HG03558 (cell line): ENCODE measurements around the gene METTL22.
A peak's percentile ranks its signal among the peaks of the same experiment; 100 is the strongest.

Experiments used
- ATAC-seq: cut with Tn5 transposase; IDR thresholded peaks from one replicate; pipeline ENCODE4 v1.9.1; 2021; ENCODE audit warnings: moderate number of reproducible peaks; ENCODE audit not compliant: unreplicated experiment; ENCODE audit errors: extremely low read depth

METTL22 gene, protein sequence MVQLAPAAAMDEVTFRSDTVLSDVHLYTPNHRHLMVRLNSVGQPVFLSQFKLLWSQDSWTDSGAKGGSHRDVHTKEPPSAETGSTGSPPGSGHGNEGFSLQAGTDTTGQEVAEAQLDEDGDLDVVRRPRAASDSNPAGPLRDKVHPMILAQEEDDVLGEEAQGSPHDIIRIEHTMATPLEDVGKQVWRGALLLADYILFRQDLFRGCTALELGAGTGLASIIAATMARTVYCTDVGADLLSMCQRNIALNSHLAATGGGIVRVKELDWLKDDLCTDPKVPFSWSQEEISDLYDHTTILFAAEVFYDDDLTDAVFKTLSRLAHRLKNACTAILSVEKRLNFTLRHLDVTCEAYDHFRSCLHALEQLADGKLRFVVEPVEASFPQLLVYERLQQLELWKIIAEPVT

DNA sequence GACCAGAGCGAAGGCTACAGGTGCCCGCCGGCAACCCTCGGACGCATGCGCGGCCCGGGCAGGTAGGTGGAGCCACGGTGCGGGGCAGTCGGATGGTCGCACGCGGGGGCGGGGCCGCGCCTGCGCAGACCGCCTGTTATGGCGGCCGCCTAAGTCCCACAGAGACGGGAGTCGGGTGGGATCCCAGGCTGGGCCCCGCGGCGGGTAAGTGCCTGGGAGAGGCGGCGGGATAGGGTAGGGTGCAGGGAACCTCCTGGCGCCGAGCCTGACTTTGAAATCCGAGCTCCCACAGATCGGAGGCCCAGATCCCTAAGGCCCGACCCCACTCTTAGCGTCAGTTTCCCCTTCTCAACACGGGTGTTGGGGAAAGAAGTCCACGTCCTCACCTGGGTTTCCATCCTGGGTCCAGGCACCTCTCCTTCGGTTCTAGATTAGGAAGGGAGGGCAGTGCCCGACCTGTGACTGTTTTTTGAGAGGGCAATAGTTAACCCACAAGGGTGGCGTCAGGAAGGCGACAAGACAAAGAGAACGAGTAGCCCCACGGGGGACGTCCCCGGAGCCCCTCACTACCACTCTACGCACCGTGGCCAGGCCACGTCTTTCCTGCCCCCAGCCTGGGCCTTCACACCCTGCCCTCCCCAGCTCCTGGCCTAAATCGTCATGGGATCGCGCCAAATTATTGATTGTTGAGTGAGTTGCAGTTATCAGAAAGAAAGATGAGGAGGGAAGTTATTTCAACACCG is at the start of gene METTL22:
TSS of gene METTL22 (plus strand) at position 127 of the 743 bp plus-strand sequence. CDS start 3,968 bp downstream, outside the sequence.
- peak; percentile 77 for ATAC-seq

DNA sequence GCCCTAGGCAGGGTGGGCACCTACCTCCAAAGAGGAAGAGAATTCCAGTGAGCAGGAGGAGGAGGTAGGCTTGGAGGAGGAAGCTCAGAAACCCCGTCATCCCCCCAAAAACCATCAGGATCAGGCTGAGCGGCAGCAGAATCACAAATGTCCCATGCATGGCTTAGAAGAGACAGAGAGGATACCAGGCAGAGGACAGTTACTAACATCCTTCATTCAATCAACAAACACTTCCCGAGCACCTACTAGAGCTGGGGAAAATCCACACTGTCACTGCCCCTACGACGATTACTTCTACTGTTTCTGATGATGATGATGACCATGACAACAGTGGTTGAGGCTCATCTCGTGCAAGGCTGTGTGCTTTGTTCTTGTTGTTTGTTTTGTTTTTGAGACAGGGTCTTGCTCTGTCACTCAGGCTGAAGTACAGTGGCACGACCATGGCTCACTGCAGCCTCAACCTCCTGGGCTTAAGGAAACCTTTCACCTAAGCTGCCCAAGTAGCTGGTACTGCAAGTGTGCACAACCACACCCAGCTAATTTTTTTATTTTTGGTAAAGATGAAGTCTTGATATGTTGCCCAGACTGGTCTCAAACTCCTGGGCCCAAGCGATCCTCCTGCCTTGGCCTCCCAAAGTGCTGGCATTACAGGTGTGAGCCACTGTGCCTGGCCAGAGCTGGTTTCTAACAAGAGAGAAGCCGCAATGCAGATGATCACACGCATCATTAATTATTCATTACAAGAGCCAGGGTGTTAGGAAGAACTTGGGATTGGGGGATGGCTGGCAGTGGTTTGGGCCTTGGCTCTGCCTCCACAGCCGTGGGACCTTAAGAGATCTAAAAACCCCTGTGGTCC is 49.2 kb upstream of the METTL22 start:
- no peak for ATAC-seq

DNA sequence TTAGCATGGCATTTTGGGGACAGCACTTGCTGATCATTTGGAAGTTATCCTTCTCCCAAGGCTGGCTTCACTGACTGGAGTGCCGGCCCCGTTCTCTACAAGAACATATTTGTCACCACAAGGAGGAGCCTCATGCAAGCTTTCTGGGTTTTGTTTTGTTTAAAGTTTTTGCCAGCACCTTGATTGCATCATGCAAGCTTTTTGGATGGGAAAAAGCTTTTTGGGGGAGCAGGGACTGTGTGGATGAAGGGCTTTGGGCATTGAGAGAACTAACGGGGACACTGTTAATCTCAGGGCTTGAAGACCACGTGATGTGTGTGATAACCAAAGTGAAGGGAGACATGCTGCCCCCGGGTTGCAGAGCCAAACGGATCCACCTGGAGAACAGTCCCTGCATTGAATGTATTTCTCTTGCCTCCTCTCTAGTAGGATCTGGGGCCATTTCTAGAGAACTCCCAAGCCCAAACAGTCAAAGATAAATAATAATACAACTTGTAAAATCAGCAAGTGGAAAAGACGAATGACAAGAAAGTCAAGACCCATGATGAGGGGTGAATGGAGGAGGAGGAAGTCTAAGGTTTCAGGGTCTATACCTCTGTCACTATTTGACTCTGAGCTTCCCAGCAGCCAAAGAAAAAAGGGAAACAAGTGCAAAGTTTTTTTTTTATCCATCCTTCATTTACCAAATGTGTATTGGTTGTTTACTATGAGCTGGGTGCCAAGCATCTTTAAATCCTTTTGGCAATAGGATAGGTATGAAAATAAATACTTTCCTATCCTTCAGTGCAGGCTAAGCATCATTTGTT is 48.4 kb upstream of the METTL22 start:
- ATAC-seq, result no peak

- ATAC-seq, result no peak
Observed at GRCh38 chr16:8575399-8575798, 46.1 kb upstream of the METTL22 start.

- no peak for ATAC-seq
Observed at GRCh38 chr16:8576141-8577004, 45.1 kb upstream of the METTL22 start.

GRCh38 chr16:8577678-8578304 is 43.7 kb upstream of the METTL22 start:
- ATAC-seq, result no peak

- ATAC-seq, result no peak
Observed at GRCh38 chr16:8579559-8579958, 41.9 kb upstream of the METTL22 start.

DNA sequence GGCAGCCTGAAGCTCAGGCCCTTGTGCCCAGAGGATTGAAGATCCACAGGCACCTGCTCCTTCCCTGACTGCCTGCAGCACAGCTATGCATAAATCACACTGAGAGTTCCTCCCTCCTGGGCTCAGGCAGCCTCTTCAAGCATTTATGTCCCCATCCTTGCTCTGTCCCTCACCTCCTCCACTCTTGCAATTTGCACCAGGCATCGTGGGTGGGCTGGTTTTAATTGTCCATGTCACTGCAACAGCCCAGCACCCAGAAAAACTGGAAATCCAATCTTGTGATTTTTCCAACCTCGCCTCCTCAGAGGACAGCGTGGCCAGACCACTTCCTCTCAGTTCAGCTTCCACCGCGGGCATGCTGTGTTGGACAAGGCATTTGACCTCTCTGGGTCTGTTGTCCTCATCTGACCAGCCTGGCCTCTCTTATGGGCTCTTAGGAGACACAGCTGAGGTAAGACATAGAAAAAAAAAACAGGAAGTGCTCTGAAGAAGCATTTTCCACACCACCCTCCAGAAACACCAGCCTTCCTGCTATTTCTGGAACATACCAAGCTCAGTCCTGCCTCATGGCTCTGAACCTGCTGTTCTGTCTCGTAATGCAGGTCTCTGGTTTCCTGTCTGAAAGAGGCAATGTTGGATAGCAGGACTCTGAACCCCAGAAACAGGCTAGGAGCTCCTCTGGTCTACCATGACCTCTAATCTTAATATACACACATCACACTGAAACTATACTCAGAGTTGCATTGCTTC is 39.5 kb upstream of the METTL22 start:
- ATAC-seq, result no peak

DNA sequence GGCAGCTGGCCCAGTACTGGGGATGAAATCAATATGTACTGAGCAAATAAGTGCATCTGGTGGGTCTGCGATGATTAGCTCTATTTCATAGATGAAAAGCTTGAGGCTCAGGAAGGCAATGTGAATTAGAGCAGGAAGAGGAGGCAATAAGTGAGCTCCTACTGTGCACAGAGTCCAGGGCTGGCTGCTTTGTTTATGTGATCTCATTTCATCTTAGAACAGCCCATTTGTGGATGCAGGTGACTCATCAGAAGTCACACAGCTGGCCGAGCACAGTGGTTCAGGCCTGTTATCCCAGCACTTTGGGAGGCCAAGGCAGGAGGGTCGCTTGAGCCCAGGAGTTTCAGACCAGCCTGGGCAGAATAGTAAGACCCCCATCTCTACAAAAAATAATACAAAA is 38.3 kb upstream of the METTL22 start:
- no peak for ATAC-seq

GRCh38 chr16:8583732-8584131 is 37.8 kb upstream of the METTL22 start:
- ATAC-seq, result no peak

DNA sequence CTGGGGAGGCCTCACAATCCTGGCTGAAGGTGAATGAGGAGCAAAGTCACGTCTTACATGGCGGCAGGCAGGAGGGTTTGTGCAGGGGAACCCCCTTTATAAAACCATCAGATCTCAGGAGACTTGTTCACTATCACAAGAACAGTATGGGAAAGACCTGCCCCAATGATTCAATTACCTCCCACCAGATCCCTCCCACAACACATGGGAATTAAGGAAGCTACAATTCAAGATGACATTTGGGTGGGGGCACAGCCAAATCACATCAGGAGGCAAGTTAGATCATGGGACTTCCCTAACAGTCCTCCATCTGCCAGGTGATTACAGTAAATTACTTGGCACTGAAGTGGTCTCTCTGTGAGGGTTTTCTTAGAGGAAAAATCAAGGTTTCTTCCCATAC is 36.5 kb upstream of the METTL22 start:
- no peak for ATAC-seq

GRCh38 chr16:8585857-8586256 is 35.6 kb upstream of the METTL22 start:
- ATAC-seq, result no peak

GRCh38 chr16:8587065-8587464 is 34.4 kb upstream of the METTL22 start:
- ATAC-seq, result no peak

DNA sequence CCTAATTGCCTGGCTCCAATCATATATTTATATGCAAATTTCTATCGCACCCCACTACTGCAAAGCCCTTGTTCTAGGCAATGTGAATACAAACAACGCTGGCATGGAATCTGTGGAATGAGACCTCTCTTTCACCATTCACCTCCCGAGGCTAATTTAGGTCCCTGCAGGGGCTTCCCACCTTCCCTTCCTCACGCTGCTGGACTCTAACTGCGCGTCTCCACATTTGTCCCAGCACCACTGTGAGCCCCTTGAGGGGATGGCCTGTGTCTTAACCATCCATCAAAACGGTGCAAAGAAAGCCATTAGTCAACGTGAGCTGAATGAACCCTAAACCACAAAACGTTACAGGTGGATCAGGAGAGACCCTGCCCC is 32.8 kb upstream of the METTL22 start:
- ATAC-seq, result no peak

DNA sequence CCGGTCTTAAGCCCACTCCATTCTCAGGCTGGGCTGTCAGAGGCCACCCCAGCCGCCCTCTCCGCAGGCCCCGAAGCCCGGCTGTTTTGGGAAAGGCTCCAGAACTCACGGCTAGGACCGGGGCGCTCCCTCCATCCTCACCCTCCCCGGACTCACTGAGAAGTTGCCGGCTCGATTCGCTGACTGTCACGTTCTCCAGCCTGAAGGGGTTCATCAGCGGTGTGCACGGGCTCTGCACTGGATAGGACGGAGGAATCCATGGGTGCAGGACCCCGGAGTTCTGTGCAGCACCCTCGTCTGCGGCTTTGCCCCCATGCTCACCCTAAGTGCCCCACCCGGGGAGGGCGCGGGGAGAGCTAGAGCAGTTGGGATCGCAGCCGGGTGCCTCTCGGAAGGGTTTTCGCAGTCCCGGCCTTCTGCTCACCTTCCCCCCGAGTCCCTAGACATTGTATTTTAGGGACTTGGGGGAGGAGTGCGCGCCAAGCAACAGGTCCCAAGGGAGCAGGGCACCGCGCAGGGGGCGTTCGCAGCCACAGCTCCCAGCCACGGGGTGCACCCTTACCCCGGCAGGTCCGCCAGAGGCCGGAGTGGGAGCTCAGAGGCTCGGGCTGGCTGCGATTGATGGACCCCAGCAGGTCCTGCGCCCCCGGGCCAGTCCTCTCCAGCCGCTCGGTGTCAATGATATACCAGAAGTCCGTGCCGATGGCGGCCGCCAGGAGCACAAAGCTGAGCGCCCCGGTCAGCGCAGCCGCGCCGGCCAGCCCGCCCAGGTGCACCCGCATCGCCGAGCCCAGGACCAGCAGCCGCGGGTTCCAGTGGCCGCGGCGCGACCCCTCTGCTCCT is 32.2 kb upstream of the METTL22 start:
- ATAC-seq, result no peak

GRCh38 chr16:8589900-8590688 is 31.4 kb upstream of the METTL22 start, which contains the start of gene TMEM114:
Gene TMEM114, minus strand, starts transcription at chr16:8590511. Its CDS starts 673 bp downstream, at chr16:8589838.
- ATAC-seq, result no peak
